Measurements from ENCODE around the gene ARVCF.
"Not testable (repeated sequence)": the region's sequence is repeated elsewhere in the genome, so short reads cannot be mapped to it uniquely, and the experiment has no call there.

The ARVCF gene

GRCh38 chr22:19959043-19959586 is 57.5 kb downstream of the ARVCF start:
- no peak for DNase-seq

DNA sequence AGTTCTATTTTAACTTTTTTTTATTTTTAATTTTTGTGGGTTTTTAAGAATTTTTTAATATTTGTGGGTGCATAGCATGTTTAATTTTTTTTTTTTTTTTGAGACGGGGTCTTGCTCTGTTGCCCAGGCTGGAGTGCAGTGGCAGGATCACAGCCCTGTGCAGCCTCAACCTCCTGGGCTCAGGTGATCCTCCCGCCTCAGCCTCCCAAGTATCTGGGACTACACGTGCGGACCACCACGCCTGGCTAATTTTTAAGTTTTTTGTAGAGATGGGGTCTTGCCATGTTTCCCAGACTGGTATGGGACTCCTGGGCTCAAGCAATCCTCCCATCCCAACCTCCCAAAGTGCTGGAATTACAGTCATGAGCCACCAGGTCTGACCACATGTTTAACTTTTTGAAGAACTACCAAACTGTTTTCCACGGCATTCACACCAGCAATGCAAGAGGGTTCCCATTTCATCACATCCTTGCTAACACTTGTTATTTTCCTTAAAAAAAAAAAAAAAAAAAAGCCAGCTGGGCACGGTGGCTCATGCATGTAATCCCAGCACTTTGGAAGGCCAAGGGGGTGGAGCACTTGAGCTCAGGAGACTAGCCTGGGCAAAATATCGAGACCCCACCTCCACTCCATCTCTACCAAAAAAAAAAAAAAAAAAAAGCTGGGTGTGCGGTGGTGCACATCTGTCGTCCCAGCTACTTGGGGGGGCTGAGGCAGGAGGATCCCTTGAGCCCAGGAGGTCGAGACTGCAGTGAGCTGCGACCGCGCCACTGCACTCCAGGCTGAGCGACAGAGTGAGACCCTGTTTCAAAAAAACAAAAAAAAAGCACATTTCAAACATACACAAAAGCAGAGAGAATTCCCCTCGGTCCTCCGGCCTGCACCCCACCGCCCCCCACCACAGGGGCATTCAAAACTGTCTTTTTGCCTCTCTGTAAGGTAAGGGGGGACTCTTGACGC is 58.3 kb downstream of the ARVCF start:
- no peak for DNase-seq

DNA sequence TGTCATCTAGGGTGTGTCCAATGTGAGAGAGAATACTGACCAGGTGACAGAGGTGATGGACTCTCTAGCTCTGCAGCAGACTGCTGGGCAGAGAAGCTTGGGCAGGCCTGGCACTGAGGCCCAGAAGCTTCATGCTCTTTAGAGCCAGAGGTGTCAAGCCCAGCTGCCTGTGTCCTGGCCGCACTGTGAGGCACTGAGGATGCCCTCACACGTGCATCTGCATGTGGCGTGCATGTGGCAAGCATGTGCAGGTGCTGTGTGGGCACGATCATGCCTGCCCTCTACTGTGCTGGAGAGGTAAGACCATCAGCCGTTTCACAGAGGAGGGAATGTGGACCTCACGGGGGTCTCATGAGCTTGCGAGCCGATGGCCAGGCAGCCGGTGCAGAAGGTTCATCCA is 59.2 kb downstream of the ARVCF start:
- no peak for DNase-seq

DNA sequence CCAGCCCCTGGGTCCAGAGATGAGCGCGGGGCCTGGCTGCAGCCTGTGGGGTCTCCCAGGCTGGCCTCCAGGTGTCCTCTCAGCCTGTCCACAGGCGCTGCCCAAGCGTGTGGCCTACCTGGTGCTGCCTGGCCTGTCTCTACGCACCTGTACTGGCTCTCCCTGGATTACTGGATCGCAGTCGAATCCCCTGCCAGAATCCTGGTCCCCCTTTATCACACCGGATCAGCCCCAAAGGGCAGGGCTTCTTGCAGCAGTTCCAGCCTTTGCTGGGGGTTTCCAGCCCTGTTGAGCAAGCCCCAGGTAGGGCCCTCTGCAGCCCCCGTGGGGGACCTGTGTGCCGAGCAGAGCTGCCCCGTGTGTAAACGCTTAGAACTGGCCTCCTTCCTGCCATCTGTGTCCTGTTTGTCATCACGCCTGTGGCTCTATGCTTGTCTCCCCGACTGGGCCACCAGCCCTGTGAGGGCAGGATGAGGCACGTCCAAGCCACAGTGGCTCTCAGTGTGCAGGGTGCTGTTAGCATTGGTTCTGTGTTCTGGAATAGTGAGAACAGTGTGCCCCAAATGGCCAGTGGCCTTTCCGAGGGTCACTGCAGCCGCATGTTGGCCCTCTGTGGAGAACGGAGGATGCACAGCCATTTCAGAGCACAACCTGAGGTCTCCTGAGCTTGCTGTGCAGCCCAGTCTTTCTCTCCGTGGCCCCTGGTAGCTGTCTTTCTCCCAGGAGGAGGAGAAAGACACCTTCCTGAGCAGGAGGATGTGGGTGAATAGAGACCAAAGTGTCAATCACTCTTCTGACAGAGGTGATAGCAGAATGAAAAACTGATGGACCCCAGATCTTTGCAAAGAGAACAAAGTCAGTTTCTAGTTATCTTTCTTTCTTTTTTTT is 61.1 kb downstream of the ARVCF start:
- DNase-seq = no peak

- no peak for DNase-seq
These were observed 65.3 kb downstream of the ARVCF start for GRCh38 chr22:19951346-19951745.

DNA sequence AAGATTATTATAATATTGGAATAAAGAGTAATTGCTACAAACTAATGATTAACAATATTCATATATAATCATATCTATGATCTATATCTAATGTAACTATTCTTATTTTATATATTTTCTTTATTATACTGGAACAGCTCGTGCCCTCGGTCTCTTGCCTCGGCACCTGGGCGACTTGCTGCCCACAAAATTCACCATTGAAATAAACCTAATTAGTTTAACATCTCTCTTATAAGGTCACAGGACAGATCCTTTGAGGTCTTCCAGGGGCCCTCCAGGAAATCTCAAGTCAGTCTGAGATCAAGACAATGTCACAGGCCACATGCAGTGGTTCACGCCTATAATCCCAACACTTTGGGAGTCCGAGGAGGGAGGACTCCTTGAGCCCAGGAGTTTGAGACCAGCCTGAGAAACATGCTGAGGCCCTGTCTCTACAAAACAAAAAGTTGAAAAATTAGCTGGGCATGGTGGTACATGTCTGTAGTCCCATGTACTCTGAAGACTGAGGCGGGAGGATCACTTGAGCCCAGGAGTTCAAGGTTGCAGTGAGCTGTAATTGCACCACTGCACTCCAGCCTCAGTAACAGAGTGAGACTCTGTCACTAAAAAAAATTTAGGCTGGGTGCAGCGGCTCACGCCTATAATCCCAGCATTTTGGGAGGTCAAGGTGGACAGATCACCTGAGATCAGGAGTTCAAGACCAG is 68.4 kb downstream of the ARVCF start:
- DNase-seq = no peak

DNA sequence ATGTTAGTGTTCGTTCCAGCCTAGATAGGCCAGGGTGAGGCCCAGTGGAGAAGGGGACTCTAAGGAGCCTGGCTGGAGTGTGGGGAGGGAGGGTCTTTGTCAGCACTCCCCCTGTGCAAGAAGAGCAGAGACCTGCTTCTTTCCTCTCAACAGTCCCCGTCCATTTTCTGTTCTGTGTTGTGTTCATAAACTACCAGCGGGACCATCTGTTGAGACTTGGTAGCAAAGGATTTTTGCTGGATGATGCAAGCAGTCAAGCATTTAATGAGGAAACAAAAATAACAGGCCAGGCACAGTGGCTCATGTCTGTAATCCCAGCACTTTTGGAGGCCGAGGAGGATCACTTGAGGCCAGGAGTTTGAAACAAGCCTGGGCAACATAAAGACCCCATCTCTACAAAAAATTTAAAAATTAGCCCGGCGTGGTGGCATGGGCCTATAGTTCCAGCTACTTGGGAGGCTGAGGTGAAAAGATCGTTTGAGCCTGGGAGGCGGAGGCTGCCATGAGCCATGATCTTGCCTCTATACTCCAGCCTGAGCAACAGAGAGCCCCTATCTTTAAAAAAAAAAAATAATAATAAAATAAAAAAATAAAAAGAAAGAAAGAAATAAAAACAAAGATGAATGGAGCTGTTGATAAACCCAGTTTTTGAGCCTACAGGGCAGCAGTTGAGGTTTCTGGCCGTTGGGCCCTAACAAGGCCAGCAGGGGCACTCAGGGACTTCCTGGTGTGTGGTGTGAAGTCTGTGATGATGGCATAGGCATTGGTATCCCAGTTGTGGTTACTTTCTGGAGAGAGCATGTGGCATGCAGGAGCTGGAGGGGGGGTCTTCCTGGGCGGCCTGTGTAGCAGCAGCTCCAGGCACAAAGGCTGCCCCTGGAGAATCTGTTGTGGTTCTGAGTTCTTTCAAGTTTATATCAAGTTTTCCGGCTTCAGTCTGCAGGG is 73.3 kb downstream of the ARVCF start:
- DNase-seq = peak; percentile 24

DNA sequence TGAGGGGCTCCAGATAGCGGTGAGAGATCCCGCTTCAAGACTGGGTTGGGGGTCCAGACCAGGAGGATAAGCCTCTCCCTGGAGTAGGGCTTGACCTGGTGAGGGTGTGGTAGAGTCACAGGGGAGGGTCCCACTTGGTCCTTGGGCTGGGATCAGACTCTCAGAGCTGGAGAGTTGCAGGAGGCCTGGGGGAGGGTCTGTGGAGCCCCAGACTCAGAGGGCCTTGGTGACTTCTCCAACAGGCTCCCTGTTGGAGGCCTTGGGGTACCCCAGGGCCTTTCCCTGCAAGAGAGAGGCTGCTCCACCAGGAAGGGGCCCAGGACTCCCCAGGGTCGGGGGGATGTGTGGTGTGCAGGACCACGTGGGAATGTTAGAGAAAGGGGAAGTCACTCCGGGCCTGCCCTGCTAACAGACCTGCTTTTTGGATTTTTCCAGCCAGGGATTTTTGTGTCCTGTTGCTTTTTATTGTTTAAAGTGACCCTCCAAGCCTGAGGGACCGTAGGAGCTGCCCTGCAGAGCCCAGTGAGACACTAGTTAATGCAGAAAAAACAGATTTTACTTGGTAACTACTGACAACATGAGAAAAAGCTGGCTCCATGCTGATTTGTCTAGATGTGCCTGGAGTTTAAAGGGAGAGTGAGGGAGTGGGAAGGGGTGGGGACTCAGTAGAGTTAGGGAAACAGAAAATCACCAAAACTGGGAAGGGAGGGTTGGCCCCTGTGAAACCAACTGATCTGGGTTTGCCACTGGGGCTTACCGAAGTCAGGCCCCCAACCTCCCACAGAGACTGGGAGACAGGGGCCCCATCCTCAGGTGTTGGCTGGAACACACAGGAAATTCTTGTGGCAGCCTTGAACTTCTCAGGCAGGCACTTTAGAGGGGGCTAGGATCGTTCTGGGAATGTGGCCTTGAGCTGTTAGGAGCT is 74.2 kb downstream of the ARVCF start:
- DNase-seq = peak; percentile 37

GRCh38 chr22:19941365-19942082 is 75.1 kb downstream of the ARVCF start, which contains the start of the genes COMT and TXNRD2:
TSS of gene COMT (plus strand) at chr22:19941772. CDS start at chr22:19962527, 20,755 bp downstream.
TSS of gene TXNRD2 (minus strand) at chr22:19941818. CDS start at chr22:19941803, 15 bp downstream.
- peak; percentile 83 for DNase-seq

- no peak for DNase-seq
These were observed 75.9 kb downstream of the ARVCF start for GRCh38 chr22:19940536-19941364.

- no peak for DNase-seq
These were observed 78.8 kb downstream of the ARVCF start for GRCh38 chr22:19937616-19938473.

GRCh38 chr22:19936513-19936912 is 80.1 kb downstream of the ARVCF start:
- DNase-seq = no peak

DNA sequence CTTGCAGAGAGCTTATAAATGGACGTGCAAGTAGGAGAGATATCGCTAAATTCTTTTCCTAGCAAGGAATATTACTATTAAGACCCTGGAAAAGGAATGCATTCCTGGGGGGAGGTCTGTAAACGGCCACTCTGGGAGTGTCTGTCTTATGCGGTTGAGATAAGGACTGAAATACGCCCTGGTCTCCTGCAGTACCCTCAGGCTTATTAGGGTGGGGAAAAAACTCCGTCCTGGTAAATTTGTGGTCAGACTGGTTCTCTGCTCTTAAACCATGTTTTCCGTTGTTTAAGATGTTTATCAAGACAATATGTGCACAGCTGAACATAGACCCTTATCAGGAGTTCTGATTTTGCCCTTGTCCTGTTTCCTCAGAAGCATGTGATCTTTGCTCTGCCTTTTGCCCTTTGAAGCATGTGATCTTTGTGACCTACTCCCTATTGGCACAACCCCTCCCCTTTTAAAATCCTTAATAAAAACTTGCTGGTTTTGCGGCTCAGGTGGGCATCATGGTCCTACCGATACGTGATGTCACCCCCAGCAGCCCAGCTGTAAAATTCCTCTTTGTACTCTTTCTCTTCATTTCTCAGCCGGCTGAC is 81.4 kb downstream of the ARVCF start:
- not testable (repeated sequence) for DNase-seq

DNA sequence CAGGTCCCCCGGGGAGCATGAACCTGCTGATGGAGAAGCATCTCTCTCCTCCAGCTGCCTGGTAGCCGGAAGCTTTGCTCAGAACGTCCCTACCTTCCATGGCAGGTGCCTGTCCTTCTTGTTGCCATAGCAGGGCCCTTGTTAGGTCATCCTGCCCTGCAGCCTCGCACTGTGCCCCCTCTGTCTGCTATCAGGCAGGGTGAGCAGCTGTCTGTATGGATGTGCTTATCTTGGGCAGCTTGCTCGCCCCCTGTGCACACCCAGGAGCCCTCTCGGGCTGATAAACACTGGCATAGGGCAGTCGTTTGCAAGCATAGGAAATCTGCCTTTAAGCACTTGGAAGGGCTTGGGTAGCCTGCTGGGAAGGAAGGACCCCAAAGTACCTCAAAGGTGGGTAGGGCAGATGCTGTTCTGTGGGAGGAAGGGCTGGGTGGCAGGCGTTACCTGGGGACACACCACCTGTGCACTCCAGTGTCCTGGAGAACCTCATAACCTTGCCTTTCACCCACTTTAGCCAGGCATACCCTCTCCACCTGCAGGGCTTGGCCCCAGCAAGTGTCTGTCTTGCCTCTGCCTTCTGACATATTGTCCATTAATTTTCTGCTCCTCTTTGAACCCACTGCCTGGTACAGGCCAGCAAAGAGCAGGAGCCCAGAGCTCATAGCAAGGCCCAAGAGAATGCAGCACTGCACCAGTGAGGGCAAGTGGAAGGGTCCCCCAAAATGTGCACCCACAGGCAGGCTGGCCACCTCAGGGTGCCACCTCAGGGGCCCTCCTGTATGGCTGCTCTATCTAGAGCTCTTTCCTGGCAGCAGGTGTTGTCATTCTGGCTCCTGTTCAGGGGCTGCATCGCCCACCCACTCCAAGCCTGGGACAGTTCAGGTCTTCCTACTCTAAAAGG is 83.0 kb downstream of the ARVCF start:
- no peak for DNase-seq

DNA sequence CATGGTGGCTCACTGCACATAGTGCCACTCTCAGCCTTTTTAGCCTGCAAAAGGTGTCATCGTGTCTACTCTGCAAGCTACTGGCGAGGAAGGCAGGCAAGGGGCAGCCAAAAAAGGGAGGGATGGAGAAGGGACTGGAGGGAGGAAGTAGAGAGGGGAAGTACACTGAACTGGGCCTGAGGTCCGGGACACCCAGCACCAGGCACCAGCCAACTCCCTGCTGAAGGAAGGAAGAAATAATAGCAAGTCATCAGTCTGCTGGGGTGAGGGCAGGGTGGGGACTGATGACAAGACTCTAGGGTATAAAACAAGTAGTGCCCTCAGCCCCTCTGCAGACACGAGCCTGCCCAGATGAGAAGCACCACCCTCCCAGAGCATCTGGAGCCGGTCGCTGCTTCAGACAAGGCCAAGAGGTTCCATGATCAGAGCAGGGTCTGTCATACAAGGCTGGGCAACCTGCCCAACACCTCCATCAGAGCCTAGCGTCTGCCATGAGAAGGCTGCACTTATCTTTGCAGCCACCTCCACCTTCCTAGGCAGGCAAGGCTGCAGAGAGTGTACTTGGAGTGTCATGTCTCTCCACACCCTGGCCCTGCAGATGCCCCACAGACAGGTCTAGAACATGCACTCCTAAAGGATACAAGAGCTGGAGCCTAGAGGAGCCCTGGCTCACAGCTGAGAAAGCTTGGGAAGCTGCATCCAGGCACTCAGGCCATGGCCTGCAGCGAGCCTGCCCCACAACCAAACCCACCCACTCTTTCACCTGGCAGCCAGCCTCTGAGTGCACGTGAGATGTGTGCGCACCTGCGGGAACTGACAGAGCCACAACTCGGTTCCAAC is 84.0 kb downstream of the ARVCF start:
- no peak for DNase-seq
